ENCODE results near the gene PP2D1. TPM values are rescaled to one million over a fixed set of nuclear protein-coding genes. Genes with fewer than 3 reads are reported as not detected.
"Not testable (repeated sequence)": the region's sequence is repeated elsewhere in the genome, so short reads cannot be mapped to it uniquely, and the experiment has no call there.

PP2D1 gene
- total RNA-seq, 1 donor: not detected

- no peak overlapping the region for H3K4me3 ChIP-seq (ENCODE audit: low read depth, low read length)
- no peak for DNase-seq (ENCODE audit: low read depth)
- TF ChIP-seq, protein P1, sequence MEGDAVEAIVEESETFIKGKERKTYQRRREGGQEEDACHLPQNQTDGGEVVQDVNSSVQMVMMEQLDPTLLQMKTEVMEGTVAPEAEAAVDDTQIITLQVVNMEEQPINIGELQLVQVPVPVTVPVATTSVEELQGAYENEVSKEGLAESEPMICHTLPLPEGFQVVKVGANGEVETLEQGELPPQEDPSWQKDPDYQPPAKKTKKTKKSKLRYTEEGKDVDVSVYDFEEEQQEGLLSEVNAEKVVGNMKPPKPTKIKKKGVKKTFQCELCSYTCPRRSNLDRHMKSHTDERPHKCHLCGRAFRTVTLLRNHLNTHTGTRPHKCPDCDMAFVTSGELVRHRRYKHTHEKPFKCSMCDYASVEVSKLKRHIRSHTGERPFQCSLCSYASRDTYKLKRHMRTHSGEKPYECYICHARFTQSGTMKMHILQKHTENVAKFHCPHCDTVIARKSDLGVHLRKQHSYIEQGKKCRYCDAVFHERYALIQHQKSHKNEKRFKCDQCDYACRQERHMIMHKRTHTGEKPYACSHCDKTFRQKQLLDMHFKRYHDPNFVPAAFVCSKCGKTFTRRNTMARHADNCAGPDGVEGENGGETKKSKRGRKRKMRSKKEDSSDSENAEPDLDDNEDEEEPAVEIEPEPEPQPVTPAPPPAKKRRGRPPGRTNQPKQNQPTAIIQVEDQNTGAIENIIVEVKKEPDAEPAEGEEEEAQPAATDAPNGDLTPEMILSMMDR (IDR thresholded peaks at IDR 0.05; ENCODE audit: insufficient read depth, low read depth, low read length): no peak
These were observed 15.1 kb upstream of the PP2D1 start for GRCh38 chr3:20027136-20027535.

DNA sequence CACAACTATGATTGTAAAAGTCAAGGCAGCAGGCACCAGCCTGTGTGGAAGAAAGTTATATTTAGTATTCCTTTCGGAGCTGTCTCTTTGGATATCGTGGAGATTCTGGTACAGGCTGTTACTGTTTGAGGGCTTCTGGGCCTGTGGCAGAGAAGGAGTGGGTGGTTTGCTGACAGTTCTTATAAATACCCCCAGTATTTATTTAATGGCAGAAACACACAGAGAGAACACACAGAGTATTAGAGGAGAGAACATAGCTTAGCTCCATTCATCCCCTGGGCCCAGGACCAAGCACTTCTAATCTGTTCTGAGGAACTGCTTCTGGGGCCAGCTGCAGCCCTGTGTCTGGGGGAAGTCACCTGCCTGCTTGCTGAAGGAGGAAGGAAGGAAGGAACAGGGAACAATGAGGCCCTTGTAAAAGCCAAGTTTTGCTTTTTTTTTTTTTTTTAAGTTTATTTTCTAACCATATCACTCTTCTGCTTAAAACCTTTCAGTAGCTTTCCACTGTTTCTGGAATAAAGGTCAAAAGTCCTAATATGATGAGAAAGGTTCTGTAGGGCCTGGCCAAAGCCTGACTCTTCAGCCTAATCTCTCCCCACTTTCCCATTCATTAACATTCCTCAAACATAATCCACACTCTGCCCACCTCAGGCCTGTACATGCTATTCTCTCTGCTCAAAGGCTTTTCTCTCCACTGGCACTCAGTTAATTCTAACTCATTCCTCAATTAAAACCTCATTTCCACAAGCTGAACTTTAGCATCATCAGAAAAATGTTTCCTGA, 11.8 kb upstream of the PP2D1 start:
- H3K4me3 ChIP-seq (ENCODE audit: low read depth, low read length): no peak overlapping the region
- TF ChIP-seq, protein P1 (IDR thresholded peaks at IDR 0.05; ENCODE audit: insufficient read depth, low read depth, low read length): no peak
- no peak for DNase-seq (ENCODE audit: low read depth)

GRCh38 chr3:20022954-20023622, 11.0 kb upstream of the PP2D1 start:
- no peak for DNase-seq (ENCODE audit: low read depth)
- TF ChIP-seq, protein P1 (IDR thresholded peaks at IDR 0.05; ENCODE audit: insufficient read depth, low read depth, low read length): no peak
- H3K4me3 ChIP-seq (ENCODE audit: low read depth, low read length): no peak overlapping the region

DNA sequence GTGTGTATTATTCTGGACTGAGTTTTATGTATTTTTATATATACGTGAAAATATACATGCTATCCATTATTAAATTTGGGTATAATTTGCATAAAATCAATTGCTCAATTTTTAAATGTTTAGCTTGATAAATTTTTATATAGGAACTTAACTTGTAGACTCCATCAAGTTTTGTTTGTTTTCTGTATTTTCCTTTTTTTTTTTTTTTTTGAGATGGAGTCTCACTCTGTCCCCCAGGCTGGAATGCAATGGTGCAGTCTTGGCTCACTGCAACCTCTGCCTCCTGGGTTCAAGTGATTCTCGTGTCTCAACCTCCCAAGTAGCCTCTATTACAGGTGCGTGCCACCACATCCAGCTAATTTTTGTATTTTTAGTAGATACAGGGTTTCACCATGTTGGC, 4.0 kb upstream of the PP2D1 start:
- not testable (repeated sequence) for DNase-seq (ENCODE audit: low read depth)

GRCh38 chr3:20015525-20015924, 3.5 kb upstream of the PP2D1 start:
- DNase-seq (ENCODE audit: low read depth): no peak
- no peak overlapping the region for H3K4me3 ChIP-seq (ENCODE audit: low read depth, low read length)
- TF ChIP-seq, protein P1 (IDR thresholded peaks at IDR 0.05; ENCODE audit: insufficient read depth, low read depth, low read length): no peak

More for the DNA sequence above, 4.0 kb upstream of the PP2D1 start:
- not testable (repeated sequence) for H3K4me3 ChIP-seq (ENCODE audit: low read depth, low read length)

GRCh38 chr3:20013396-20013795, 1.3 kb upstream of the PP2D1 start:
- TF ChIP-seq, protein P1 (IDR thresholded peaks at IDR 0.05; ENCODE audit: insufficient read depth, low read depth, low read length): no peak
- no peak for DNase-seq (ENCODE audit: low read depth)
- H3K4me3 ChIP-seq (ENCODE audit: low read depth, low read length): no peak overlapping the region

DNA sequence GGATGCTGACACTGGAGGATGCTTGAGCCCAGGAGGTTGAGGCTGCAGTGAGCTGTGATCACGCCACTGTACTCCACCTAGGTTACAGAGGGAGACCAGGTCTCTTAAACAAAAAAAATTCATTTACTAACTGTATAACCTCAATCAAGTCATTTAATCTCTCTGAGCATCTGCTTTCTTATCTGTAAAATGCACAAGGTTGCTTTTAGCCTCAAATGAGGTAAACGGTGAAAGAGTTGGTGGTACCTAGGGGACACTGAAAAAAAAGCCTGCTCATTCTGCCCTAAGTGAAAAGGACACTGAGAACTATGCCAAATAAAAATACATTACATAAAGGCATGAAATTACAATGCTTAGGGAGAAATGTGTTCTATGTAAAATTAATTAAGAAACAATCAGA, 3.4 kb downstream of the PP2D1 start:
- H3K4me3 ChIP-seq (ENCODE audit: low read depth, low read length): no peak overlapping the region
- DNase-seq (ENCODE audit: low read depth): no peak
- TF ChIP-seq, protein P1 (IDR thresholded peaks at IDR 0.05; ENCODE audit: insufficient read depth, low read depth, low read length): no peak

Measured in fibroblast of villous mesenchyme (primary cell).